HG02759 (cell line): ENCODE results near the gene USP13.

Source experiments
- ATAC-seq: cut with Tn5 transposase; IDR thresholded peaks from one replicate; pipeline ENCODE4 v1.9.1; 2021; ENCODE audit warnings: mild to moderate bottlenecking, moderate library complexity; ENCODE audit not compliant: unreplicated experiment

Gene USP13

DNA sequence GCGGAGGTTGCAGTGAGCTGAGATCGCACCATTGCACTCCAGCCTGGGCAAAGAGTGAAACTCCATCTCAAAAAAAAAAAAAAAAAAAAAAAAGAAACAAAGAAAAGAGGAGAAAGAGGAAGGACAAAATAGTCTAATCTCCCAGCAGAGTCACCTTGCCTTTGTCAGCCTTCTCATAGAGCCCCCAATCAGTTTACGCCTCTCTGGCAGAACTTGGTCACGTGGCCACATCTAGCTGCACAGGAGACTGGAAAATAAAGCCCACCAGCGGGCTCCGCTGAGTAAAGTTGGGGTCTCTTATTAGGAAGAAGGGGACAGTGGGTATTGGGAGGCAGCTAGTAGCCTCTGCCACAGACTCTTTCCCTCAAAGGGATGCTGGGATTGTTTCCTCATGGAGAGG, 41.9 kb downstream of the USP13 start:
- ATAC-seq, result no peak

DNA sequence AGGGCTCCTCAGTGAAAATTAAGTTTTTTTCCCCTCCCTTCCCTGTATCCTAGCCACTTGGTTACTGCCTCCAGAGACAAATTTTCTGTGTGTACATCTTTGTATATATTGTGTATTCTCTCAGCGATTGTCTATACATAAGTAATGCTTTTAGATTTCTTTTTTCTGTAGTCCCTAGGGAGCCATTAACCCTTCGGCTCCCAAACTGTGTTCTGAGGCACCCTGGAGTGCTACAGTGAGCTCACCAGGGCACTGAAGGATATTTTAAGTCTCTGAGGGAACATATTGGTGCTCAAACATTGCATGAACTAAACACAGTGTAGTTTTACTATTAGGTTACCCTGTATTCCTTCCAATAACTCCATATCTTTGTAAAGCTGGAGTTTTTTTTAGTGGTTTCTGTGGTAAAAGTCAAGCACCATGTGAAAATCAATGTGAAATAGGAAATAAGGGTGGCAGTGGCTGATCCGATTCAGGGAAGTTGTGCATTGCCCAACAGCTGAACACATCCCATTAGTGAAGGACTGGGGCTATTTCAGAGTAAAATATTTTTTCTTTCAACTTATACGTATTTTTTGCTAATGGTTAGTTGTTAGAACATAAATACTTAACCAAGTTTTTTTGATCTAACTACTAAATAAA, 43.0 kb downstream of the USP13 start:
- ATAC-seq, result no peak

DNA sequence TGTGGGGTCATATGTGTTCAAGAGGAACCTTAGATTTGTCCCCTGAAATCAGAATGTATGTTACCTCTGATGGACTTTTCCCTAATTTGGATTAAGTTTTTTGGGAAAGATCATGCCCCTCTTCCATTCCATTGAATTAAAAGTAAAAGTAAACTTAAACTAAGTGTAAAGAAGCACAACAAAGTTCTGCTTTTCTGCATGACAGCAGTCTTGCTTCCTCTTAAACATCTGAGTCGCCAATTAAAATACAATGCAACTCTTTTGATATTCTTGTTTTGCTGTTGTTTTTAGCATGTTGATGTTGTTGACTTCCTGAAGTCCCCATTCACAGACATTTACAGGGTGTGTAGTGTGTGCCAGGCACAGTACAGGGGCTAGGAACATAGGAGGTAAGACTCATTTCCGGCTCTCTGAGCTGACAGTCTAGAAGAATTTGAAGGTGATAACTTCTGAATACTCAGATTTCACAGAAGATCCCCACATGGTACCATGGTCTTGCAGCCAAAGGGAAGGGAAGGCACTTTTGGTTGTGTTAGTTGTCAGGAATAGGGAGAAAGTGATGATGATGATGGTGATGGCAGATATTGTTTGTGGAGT, 45.0 kb downstream of the USP13 start:
- no peak for ATAC-seq

DNA sequence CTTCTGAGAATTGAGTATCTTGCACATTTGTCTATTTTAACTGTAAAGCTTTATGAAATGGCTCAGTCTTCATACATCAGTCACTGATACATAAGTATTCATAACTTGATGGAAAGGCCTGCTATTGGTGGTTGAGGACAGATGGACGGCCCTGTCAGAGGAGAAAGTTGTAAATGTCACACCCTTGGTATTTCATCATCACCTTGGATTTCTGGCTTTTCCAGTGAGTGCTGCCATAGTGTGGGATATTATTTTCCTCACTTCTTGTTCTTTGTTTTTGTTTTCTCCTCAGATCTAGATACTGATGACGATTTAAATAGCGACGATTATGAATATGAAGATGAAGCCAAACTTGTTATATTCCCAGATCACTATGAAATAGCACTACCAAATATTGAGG, 47.9 kb downstream of the USP13 start:
- ATAC-seq, result no peak

DNA sequence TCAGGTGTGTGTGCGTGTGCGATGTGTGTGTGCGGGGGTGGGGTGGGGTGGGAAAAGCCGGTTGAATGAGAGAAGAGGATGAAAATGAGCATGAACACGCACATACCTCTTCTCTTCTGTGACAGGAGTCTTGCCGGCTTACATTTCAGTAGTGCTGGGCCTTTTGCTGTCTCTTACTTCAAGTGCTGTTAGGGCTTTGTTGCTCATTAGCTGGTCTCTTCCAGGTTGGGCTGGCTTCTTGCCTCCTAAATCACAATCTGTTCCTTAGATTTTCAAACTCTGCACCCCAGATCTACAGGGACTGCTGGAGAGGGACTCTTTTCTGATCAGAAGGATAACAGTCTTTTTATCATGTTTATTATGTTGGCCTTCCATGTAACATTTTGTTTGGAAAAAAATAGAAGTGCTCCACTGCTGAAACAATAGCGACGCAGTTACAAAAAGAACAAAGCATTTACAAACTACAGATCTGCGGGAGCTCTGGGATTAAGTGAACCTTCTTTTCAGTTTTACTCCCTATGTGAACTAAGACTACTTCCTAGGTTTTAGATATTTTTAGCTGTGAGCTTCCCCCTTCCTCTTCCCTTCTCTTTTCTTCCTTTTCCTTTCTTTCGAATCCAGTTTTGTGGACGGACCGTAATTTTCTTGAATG, 48.5 kb downstream of the USP13 start:
- ATAC-seq, result no peak

GRCh38 chr3:179702271-179702947, 49.6 kb downstream of the USP13 start:
- no peak for ATAC-seq

DNA sequence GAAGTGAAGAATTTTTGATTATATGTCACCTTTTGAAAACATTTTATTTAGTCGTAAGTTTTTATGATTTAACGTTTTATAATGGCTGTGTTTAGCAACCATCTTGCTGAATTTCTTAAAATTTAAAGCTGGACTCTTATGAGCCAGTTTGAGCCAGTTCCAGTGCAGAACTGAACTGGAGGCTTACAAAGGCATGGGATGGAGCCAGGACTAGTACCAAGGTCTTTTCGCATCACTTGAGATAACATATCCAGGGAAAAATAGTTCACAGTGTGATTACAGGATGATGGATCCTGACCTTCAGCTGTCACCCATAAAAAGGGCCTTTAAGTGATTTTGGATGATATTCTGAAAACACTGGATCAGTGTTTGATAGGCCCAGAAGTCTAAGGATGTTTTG, 51.0 kb downstream of the USP13 start:
- ATAC-seq, result no peak

GRCh38 chr3:179706233-179706632, 53.4 kb downstream of the USP13 start:
- no peak for ATAC-seq

DNA sequence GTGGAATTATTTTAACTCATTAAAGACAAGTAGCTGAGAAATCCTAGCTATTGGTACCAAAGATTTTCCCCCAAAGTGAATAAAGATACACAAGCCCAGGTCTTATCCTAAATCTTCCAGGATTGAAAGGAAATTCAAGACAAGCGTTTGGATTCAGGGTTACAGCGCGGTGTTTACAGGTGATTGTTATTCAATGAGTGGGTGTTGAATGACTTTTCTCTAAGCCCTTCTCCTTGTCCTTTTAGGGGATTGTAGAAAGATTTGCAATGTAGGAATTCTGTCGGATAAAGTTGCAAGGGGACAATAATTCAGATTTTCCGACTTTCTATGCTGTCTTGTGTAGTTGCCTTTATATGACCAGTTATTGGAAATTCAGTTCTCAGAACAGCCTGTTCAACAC, 57.2 kb downstream of the USP13 start:
- ATAC-seq, result no peak

DNA sequence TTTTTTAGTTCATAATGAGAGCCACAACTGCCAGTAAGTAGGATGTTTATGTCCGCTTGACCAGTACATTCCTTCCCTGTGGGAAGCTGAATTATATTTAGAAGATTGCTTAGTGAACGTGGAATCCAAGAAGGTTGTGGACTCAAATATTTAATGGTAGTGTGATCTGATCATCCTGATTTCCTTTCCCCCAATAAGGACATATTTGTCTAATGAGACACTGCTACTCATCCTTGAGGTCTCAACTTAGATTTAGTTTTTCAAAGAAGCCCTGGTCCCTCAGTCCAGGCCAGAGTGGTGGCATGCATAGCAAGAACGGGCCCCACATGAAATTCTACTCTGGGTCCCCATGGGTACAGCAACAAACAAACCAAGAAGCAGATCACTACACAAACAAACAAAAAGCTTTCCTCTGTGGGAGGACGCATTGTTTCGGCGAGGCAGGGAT, 60.8 kb downstream of the USP13 start:
- no peak for ATAC-seq

- ATAC-seq, result no peak
These were observed 62.7 kb downstream of the USP13 start for GRCh38 chr3:179715582-179715981.

GRCh38 chr3:179716226-179716625, 63.4 kb downstream of the USP13 start:
- peak; percentile 9 for ATAC-seq

DNA sequence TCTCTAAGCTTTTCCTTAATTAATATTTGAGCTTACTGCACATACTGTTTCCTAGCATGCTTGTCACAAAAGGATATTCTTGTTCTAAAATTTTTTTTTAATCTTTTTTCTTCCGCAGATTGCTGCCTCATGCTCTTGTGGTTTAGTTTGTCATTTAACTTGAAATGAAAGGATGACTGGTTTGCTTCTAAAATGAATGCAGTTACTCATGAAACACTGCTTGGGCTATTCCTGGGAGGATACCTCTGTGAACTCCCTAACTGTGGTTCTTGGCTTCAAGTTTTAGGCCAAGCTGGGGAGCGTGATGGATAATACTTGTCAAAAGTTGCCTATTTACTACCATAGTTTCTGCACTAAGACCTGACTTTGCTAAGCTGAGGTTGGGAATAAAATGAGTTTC, 64.0 kb downstream of the USP13 start:
- peak; percentile 65 for ATAC-seq

DNA sequence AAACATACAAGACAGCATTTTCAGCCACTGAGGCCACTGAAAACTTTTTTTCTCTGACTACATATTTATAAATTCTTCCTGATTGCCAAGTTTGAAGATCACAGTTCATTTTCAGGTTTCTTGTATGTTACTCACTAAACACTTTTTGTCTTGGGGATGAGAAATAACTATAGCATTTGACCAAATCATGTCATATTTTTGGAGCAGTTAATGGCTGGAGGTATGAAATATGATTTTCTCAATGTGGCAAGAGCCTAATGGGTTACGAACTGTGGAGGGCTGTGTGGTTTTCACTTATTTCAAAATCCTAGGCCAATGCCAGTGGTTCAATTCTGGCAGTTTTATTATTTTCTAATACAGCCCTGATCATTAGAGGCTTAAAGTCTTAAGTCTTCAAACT, 64.4 kb downstream of the USP13 start:
- peak; percentile 7 for ATAC-seq

DNA sequence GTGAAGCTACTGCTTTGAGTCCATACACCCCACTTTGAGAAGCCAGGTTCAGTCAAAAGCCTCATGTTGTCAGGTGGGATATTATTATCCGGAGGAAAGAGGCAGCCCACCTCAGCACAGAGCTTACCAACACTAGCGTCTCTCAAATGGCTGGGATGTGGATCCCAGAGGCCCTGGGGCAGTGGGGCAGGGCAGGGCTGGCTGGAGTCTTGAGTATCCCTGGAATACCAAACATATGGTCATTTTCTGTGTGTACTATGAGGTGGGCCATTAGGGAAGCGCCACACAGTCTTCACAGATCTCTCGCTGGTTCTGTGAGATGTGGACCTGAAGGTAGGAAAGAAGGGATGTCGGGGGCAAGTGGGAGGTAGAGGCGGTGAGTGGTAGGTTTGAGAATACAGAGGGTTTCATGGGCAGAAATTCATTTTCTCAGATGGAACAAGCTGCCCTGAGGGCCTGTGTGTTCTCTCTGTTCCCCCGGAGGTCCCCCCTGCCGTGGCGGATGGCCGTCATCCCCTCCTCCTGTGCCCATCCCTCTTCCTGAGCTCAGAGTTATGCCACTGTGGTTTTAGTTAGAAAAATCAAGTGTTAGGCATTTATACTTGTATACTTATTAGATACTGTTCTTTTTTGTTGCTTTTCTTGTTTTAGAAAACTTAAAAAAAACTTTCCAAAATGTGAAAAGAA, 66.4 kb downstream of the USP13 start:
- no peak for ATAC-seq

GRCh38 chr3:179720196-179720595, 67.4 kb downstream of the USP13 start:
- ATAC-seq, result no peak

DNA sequence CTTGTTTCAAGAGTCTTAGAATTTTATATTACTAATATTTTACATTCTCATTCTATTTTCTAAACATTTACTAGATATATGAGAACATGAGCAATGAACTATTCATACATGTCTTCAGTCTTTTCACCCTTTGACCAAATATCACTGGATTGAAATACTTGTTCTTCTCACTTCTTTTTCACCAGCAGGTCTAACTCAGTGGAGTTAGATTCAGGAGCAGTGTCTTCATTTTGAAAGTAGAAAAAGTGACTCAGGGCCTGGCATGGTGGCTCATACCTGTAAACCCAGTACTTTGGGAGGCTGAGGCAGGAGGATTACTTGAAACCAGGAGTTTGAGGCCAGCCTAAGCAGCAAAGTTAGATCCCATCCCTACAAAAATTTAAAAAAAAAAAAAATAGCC, 70.8 kb downstream of the USP13 start:
- ATAC-seq, result no peak

- no peak for ATAC-seq
These were observed 73.3 kb downstream of the USP13 start for GRCh38 chr3:179726075-179726699.

- no peak for ATAC-seq
These were observed 76.2 kb downstream of the USP13 start for GRCh38 chr3:179729086-179729485.

DNA sequence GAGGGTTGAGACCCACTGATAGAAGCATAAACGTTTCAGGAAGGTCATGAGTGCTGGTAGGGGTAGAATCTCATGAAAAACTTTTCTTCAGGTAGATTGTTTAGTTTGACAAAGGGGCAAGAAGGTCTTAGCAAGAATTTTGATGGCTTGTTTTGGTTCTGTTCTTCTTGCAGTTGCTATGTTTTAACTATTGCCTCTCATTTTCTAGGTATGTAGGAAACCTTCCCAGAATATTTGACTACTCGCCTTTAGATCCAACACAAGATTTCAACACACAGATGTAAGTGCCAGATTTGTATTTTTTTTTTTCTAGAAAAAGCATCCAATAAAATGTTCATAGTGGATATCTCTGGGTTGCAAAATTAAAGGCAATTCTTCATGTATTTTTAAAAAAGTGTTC, 77.1 kb downstream of the USP13 start:
- ATAC-seq, result no peak

DNA sequence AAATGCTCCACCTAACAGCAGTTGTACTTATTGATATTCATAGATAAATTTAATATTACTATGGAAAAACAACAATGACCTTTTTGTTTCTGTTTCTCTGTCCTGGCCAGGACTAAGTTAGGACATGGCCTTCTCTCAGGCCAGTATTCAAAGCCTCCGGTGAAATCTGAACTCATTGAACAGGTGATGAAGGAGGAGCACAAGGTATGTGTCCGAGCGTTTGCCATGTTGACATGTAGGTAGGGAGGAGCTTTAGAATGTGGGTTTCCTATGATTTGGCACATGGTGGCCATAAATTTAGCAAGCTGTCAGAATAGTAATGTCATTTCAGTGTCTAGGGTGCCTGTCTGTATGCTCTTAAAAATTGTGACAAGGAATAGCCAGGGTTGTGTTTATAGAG, 77.7 kb downstream of the USP13 start:
- ATAC-seq, result no peak
